DMS53 treated with DMSO at 0.1 percent for 48 hours (cell line): Measurements from ENCODE around the gene TH.

Experiments
- DNase-seq: peaks from one replicate; lab custom pipeline; 2025; ENCODE audit not compliant: unreplicated experiment; lab: John Stamatoyannopoulos, UW

Gene TH

DNA sequence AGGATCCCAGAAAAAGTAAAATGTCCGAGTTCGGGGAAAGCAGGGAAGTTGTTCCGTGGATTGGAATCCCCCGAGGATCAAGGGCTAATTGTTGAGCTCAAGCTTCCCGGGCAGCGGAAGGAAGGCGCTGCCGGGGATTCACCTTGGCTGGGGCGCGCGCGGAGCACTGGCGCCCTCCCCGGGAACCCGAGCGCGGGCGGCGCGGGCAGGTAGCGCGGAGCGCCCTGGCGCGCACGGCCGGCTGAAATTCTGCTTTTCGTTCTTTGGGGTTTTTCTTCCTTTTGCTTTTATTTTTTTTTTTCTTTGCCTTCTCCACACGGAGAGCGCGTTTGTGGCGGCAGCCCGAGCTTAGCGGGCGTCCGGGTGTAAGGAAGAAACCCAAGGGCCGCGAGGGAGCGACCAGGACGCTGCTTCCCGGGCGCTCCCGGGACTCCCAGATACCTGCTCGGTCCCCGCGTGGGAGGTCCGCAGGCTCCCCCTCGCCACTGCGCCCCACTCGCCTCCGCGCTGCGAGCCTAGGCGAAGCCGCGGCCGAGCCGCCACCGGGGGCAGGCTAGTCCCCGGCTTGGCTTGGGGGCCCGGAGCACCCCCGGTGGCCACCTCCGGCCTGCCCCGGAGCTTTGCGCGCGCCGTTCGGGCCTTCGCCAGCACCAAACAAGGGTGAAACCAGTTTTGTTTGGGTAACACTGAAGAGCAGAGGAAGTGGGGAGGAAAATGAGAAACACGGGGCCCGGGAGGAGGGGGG, 27.6 kb downstream of the TH start:
- DNase-seq, result no peak

DNA sequence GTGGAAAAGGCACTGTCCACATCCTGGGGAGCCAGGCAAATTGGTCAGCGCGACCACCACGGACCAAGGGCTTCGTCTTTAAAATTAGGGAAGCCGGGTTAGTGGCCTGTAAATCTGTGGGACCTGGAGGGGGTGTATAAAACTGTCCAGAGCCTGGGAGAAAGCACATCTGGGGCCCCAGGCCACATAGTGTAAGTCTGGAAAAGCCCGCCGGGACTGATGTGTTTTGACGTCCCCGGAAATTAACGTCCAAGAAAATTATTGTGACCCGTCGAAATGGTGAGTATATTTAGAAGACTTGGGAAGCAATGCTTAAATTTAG, 28.2 kb downstream of the TH start:
- no peak for DNase-seq

DNA sequence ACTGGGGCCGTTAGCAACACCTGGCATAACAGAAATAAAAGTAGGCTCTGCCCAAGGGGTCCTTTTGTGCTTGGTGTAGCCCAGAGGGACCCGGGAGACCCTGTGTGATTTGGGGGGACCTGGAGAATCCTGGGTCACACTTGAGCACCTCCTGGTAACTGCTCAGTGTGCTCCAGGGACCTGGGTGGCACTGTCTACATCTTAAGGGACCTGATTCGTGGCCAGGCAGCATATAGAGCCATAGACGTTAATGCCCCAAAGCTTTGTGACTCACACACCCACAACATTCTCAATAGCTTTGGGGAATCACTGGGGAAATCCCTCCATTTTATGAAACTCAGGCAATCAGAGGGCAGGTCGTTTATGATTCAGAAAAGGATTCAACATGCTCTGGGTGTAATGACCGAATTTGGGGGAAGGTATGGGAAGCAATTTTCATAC, 28.8 kb downstream of the TH start:
- no peak for DNase-seq

DNA sequence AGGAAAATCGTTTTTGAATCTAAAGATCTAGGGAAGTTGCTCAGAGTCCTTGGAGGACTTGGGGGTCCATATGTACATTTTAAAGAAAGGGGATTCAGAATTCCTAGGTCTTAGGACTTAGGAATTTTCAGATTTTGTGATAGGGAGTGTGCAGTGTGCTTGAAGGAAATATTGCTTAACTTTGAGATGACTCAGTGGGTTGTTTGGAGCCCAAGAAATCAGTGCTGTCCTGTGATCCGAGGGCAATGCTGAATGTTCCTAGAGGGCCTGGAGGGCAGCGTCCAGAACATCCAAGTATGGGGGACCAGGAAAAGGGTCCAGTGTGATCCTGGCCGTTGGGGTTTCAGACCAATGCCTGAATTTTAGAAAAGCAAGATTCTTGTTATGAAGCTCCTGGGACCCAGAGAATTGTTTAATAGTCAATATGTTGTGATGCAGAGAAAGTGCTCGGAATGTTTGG, 29.3 kb downstream of the TH start:
- DNase-seq, result no peak

DNA sequence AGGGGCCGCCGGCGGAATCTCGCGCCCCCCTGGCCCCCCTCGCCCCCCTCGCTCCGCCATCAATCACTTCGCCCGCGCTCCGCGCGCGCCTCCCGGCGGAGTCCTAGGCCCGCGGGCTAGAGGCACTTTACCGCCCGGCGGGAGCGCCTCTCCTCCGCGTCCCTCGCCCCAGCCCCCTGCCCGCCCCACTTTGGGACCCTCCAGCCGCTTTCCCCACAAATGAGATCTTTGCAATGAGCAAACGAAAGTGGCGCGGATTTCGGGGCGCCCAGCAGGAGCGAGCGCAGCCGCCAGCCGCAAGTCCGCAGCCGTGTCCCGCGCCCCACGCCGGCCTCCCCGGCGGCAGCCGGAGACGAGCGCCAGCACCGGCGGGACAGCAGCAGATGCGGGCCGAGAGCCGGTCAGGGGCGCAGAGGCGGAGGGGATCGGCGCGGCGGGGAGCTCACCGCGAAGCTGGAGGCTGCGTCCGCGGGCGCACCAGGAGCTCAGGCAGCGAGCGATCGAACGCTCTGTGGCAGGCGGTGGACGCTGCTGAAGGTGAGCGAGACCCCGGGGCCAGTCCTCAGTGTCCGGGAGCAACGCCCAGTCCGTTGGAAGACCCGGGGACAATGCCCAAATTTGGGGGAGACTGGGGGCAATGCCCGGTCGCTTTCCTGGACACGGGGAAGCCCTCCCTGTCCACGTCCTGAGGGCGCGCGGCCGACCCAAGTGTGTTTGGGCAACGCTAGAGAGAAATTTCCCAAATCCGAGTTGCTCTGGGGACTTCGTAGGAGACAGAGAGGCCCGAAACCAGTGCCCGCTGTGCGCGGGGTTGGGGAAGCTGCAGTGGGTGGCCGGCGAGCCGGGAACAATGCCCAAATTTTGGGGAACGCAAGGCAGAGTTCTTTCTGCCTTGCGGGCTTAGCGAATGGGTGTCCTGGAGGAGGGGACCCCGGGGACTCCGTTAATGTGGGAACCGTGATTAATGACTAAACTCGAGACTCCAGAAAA, 30.9 kb downstream of the TH start:
- no peak for DNase-seq

DNA sequence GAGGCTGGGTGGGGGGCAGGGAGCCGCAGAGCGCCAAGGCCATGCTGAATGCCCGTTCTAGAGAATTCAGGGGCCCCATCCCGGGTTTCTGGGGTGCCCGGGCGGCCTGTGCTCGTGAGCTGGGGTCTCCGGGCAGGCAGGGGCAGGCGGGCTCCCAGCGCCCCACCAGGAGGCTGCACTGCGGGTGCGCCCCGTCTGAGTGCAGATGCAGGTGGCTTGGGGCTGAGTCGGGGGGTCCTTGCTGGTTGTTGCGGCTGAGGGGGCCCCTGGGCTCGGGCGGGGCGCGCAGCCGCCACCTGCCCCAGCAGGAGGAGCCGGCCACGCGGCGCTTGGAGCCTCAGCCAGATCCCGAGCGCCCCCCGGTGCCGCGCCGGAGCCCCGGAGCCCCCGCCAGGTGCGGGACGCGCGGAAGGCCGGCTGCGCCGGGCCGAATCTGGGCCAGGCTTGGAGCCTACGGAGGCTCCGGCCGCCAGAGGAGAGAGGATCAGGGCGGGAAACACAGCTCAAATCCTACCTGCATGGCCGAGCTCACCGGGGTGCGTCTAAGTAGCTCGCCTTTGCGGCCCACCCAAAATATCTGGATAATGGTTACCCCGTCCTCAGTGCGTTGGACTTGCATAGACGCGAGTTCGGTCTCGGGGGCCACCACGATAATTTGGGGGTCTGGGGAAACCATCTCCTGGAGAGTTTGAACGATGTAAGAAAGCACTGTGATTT, 31.8 kb downstream of the TH start:
- DNase-seq, result no peak

DNA sequence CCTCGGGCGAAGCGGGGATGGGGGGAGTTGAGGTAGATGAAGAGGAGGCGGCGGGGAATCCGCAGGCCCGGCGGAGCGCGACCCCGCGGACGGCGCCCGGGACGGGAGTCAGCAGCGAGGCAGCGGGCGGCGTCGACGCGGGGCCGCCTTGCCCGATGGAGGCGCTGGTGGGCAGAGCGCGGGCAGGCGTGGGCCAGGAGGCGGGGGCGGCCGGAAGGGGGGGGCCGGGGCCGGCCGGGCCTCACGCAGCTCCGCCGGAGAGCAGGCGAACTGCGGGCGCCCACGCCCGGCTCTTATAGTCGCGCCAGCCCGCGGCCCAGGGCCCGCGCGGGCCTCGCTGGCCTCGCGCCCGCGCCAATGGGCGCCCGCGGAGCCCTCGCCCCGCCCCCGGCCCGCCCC, 32.5 kb downstream of the TH start, which contains the start of gene IGF2:
Gene IGF2 (minus strand): TSS at position 267 of the 399 bp plus-strand sequence. CDS start 3,866 bp downstream, outside the sequence.
- no peak for DNase-seq

DNA sequence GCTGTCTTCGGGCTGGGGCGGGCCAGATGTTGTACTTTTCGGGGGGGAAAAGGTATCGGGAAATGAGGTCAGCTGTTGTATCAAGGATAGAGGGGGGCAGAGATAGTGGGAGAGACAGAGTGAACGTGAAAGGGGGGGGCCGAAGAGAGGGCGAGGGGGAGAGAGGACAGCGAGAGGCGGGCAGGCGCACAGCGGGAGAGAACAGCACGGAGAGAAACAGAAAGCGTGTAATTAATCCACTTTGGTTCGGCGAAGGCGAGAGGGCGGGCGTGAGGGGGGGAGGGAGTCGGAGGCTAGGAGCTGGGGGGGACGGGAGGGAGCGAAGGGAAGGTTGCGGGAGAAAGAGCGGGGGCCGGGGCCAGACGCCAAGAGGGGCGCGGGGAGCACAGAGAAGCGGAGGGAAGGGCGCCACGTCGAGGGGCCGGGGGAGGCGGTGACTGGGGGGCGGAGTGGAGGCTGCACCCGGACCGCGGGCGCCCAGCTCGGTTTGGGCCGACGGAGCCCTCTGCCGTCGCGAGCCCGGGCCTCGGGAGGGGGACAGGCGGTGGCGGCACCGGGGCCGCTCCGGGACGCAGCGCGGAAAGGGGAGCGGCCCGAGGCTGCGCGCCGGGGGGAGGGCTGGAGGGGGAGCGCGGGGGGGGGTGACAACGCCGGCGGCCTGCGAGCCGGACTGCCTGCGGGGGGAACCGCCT, 33.0 kb downstream of the TH start:
- DNase-seq, result no peak

DNA sequence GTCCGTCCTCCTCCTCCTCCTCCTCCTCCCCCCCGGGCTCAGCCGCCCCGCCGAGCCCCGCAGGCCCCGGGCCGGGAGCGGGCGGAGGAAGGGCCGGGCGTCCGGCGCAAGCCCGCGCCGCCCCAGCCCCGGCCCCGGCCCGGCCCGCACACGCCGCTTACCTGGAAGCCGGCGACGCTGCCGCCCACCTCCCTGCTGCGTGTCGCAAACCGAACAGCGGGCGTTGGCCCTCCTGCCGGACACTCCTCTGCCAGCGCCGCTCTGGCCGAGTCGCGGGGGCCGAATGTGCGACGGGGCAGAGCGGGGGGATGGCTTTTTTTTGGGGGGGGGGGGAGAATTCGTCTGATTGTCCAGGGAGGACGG, 33.6 kb downstream of the TH start:
- DNase-seq, result no peak

DNA sequence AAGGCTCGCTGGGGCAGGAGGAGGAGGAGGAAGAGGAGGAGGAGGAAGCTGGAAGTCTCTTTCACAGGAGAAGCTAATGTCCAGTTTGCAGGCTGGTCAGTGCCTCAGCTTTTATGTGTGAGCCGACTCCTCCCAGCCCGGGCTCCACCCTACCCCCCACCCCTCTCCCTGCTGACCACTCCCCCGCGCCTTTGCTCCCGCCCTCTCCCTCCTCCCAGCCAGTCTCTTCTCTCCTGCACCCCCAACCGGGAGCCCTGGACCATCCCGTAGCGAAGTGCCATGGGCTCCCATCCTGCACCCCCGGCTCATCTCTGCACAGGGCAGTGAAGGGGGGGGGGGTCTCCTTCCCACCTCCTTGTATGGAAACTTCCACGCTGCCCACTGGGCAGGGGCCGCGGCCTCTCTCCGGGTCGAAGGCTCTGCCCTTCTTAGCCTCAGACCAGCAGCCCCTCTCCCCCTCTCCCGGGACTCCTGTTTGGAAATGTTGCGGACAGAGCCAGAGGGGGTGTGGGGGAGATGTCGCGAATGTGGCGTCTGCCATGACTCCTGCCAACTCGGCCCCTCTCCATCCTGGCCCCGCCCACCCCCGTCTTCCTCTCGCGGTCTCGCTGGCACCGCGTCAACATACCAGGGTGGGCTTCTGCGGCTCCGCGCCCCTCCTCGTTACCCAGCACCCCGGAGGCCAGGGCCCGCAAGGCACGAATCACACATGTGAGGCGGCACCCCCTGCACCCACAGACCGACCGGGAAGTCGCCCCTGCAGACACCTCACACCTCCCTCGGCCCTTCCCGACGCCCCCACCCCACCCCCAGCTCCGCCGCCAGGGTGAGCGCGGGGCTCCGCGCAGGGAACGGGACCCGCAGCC, 34.2 kb downstream of the TH start:
- DNase-seq, result no peak

DNA sequence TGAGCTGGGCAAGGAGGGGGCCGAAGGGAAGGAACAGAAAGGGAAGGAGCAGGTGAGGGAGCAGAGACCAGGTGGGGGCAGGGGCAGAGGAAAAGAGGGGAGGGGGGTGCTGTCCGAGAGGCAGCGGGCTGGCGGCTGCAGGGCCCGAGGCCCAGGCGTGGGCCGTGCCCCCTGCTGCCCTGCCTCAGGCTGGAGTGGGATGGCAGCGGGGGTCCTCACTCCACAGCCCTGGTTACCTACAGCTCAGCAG, 34.7 kb downstream of the TH start:
- DNase-seq, result no peak

DNA sequence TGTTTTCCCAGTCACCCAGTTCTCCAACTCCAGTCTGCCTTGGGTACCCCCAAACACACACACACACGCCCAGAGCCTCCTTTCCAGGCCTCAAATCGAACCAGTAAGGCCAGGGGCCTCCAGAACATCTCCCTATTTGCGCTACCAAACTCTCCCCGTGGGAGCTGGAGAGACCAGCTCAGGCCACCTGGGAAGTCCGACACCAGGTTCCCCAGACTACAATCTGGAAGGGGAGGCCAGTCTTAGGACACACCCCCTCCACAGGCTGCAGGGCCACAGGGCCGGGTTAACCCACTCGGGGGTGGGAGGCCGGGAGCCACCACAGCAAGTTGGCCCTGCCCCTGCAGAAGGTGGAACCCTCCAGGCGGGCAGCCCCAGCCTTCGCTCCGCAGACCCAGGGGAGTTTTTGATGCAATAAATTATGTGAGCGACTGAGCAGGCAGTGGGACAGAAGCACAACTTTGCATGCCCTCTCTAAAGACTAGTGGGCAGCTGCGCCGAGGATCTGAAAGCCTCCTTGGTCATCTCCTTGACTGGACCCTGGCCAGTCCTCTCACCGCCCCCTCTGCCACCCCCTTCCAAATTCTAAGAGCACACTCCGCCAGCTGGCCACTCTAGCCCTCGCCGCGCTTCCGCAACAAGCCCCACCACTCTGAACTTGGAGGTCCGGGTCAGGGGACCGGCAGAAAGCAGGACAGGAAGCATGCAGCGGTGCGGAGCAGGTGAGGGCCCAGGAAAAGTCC, 35.2 kb downstream of the TH start:
- no peak for DNase-seq

DNA sequence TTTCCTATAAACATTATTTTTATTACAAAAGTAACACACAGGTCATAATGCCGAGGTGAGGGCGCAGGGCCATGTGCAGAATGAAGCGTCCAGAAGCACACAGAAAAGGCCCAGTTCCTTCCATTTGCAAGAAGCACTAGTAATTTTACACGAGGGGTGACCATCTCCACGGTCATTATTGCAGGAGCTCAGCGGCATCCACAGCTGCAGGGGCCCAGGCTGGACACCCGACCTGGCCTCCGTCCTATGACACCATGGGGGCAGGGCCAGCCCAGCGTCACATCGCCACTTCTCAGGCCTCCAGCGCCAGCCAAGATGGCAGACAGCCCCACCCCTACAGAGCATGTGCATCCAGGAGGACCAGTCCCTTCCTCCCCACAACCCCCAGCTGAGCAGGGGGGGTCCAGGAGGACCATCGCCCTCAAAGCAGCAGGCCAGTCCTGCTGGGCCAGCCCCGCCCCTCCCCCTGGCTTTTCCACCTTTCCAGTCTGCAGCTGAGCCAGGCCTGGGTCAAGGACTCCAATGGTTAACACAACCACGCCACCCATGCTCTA, 35.9 kb downstream of the TH start:
- DNase-seq, result no peak

DNA sequence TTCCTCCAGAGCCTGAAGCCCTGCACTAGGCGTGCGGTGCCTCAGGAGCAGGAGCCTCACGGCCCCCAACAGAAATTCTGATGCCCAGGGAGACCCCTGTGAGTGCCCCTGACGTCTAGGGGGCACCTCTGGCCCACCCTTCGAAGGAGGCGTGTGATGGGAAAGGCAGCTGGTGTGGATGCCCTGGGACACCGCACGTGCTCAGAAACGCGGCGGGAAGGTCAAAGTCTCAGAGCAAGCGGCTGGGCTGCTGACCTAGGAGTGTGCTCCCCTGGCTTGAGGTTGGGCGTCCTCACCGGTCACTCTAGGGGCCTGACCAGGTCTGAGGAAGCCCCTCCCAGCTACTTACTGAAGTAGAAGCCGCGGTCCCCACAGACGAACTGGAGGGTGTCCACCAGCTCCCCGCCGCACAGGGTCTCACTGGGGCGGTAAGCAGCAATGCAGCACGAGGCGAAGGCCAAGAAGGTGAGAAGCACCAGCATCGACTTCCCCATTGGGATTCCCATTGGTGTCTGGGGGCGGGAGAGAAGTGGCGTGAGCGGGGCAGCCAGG, 36.5 kb downstream of the TH start:
- no peak for DNase-seq

DNA sequence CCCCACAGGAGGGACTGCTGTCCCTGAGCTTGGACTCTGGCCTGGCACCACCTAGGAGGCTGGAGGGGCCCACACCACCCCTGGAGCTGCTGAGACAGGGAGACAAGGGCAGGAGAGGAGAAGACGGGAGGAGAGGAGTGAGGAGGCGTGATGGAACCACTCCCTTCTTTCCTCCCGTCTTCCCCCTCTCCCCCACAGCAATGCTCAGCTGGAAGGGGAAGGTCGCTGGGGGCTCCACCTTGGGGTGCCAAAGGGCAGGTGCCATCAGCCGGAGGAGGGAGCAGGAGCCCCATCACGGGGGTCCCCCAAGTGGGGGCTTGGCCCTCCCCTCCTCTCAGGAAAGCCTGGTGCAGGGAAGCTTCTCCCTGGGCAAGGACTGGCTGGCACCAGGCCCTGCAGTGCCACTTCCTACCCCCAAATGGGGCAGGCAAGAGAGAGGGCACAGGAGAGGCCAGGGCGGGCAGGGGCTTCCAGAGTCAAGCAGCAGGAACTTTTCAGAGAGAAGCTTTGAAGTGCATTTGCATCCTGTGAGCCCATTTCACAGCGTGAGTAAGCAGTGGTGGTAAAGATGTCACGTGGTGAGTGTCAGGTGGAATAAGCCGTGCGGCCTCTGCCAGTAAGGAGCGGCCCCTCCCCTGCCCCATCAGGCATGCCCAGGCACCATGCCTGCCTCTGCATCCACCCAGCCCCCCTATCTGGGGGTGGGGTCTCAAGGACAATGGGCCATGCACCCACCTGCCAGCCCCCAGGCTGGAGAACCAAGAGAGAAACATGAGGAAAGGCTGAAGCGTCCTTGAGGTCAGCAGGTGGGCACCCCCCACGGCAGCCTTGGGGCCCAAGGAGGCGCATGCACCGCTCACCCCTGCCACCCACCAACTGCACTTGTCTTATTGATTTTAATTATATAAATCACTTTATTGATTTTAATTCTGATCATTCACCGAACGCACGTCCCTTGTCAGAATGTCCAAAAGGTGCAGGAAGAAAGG, 37.3 kb downstream of the TH start:
- DNase-seq, result no peak

DNA sequence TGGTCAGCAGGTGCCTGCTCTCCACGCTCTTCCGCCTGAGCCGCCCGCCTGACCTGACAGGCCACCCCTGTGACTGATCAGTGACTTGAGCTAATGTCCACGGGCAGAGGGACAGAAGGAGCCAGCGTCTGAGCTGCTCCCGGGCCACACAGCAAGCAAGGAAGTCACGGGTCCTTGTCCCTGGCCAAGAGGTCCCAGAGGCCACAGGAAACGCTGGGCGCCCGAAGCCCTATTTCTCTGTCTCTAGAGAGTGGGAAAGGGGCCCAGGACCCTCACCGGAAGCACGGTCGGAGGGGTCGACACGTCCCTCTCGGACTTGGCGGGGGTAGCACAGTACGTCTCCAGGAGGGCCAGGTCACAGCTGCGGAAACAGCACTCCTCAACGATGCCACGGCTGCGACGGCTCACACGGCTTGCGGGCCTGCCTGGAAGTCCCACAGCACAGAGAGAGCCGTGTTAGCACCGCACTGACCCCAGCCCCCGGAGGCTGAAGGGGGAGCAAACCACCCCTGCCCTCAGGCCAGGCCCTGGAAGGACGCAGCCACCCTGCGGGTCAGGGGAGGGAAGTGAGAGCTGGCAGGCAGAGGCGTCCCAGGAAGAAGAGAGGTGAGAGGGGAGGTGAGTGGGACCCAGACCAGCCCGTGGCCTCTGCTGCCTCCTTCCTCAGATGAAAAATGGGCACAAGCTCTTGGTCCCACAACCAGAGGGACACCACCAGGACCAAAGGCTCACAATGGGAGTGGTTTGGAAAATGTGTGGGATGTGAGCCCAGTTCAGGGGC, 38.2 kb downstream of the TH start:
- no peak for DNase-seq

DNA sequence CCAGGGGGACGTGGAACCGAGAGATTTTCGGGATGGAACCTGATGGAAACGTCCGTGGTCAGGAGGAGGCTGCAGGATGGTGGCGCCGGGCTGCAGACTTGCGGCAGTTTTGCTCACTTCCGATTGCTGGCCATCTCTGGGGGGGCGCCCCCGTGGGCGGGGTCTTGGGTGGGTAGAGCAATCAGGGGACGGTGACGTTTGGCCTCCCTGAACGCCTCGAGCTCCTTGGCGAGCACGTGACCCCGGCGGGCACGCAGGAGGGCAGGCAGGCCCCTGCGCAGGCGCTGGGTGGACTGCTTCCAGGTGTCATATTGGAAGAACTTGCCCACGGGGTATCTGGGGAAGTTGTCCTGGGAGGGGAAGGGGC, 38.8 kb downstream of the TH start:
- DNase-seq, result no peak
